HepG2 (cell line): ENCODE data around the gene CLK4. TPM values are rescaled to one million over a fixed set of nuclear protein-coding genes. Genes with fewer than 3 reads are reported as not detected.

Source experiments
- ATF1 ChIP-seq: IDR thresholded peaks from 2 replicates; pipeline ENCODE4 v1.6.1; 2016; ENCODE audit warnings: mild to moderate bottlenecking, control low read depth
- CREM ChIP-seq, 2 experiments: sonication (generic) in 1 of 2; formaldehyde crosslinking in 1 of 2; IDR thresholded peaks; 2 replicates each; pipeline versions ENCODE4 v1.4.0 to v1.6.1; 2016 to 2020; ENCODE audit warnings: antibody characterized with exemption in 1 of 2, mild to moderate bottlenecking in 1 of 2, missing genetic modification reagents in 1 of 2
- ETV6 ChIP-seq: sonication (generic); formaldehyde crosslinking; conservative IDR thresholded peaks from 2 replicates; pipeline ENCODE4 v1.4.0; 2020; ENCODE audit warnings: missing genetic modification reagents
- HBP1 ChIP-seq: IDR thresholded peaks from 2 replicates; pipeline ENCODE4 v1.6.1; 2016; ENCODE audit warnings: low read depth, control low read depth
- KDM5B ChIP-seq: sonication (generic); formaldehyde crosslinking; IDR thresholded peaks from 2 replicates; pipeline ENCODE4 v1.4.0; 2020; ENCODE audit warnings: missing genetic modification reagents, mild to moderate bottlenecking, borderline replicate concordance
- NRL ChIP-seq: sonication (generic); formaldehyde crosslinking; IDR thresholded peaks from 2 replicates; pipeline ENCODE4 v1.5.0; 2020; ENCODE audit warnings: missing genetic modification reagents, mild to moderate bottlenecking, moderate library complexity, borderline replicate concordance
- SCMH1 ChIP-seq: sonication (generic); formaldehyde crosslinking; IDR thresholded peaks from 2 replicates; pipeline ENCODE4 v1.9.0; 2021; ENCODE audit warnings: missing genetic modification reagents, mild to moderate bottlenecking, borderline replicate concordance
- ZBTB39 ChIP-seq: sonication (generic); formaldehyde crosslinking; IDR thresholded peaks from 2 replicates; pipeline ENCODE4 v1.5.0; 2020; ENCODE audit warnings: missing genetic modification reagents
- ZFP37 ChIP-seq: sonication (generic); formaldehyde crosslinking; IDR thresholded peaks from 2 replicates; pipeline ENCODE4 v1.4.0; 2020; ENCODE audit warnings: missing genetic modification reagents, borderline replicate concordance
- ZNF207 ChIP-seq: fragments of 450-650 bp; IDR thresholded peaks from 2 replicates; pipeline ENCODE4 v1.6.1; 2016; ENCODE audit warnings: antibody characterized with exemption, borderline replicate concordance
- ZNF292 ChIP-seq: sonication (generic); formaldehyde crosslinking; IDR thresholded peaks from 2 replicates; pipeline ENCODE4 v1.8.1; 2022; ENCODE audit warnings: mild to moderate bottlenecking, low read depth, missing genetic modification reagents, borderline replicate concordance
- ZNF350 ChIP-seq: sonication (generic); formaldehyde crosslinking; IDR thresholded peaks from 2 replicates; pipeline ENCODE4 v1.4.0; 2020; ENCODE audit warnings: mild to moderate bottlenecking, low read depth, missing genetic modification reagents, borderline replicate concordance
- ZNF431 ChIP-seq: sonication (generic); formaldehyde crosslinking; IDR thresholded peaks from 2 replicates; pipeline ENCODE4 v1.9.0; 2022; ENCODE audit warnings: missing genetic modification reagents, low read depth, mild to moderate bottlenecking, borderline replicate concordance
- ZNF782 ChIP-seq: sonication (generic); formaldehyde crosslinking; IDR thresholded peaks from 2 replicates; pipeline ENCODE4 v1.4.0; 2020; ENCODE audit warnings: missing genetic modification reagents, mild to moderate bottlenecking, borderline replicate concordance
- ZNF841 ChIP-seq: sonication (generic); formaldehyde crosslinking; IDR thresholded peaks from 2 replicates; pipeline ENCODE4 v1.8.1; 2023; ENCODE audit warnings: missing genetic modification reagents, borderline replicate concordance
- ZUFSP ChIP-seq: sonication (generic); formaldehyde crosslinking; IDR thresholded peaks from 2 replicates; pipeline ENCODE4 v1.9.0; 2021; ENCODE audit warnings: missing genetic modification reagents, mild to moderate bottlenecking, borderline replicate concordance
- polyA plus RNA-seq, 8 experiments: library from polyadenylated mRNA; depleted of rRNA in 3 of 8; stranded (reverse) in 7 of 8; unstranded in 1 of 8; fragments of >200 nt; fragmentation: Illumina TruSeq in 4 of 8; extraction: Trizol in 4 of 8; gene quantifications; 2 replicates each; pipeline versions ENCODE4 v1.2.1 to v1.2.3, GENCODE V29; 2011 to 2016; ENCODE audit warnings: low read depth in 4 of 8, missing spikeins in 1 of 8, mixed read lengths in 1 of 8; ENCODE audit not compliant: insufficient read depth in 1 of 8
- total RNA-seq, 5 experiments: library from RNA; depleted of rRNA; stranded (reverse); fragments of >200 nt; fragmentation: Illumina TruSeq; extraction: Trizol; gene quantifications; 2 replicates each; pipeline ENCODE4 v1.2.3, GENCODE V29; 2016; ENCODE audit warnings: low read depth in 1 of 5
- TF ChIP-seq, protein P1 (sequence below): sonication (generic); formaldehyde crosslinking; IDR thresholded peaks from 2 replicates; pipeline ENCODE4 v1.9.0; 2021; ENCODE audit warnings: missing genetic modification reagents, mild to moderate bottlenecking, borderline replicate concordance
- TF ChIP-seq, protein P2 (sequence below): sonication (generic); formaldehyde crosslinking; IDR thresholded peaks from 2 replicates; pipeline ENCODE4 v1.5.1; 2020; ENCODE audit warnings: missing genetic modification reagents, mild to moderate bottlenecking, borderline replicate concordance

CLK4 gene
- total and polyA plus RNA-seq, 2 of the 13 experiments (the other 11 are each of a cell fraction or from before 2014, with no cell fraction given), result 17.7 to 18.4 TPM

DNA sequence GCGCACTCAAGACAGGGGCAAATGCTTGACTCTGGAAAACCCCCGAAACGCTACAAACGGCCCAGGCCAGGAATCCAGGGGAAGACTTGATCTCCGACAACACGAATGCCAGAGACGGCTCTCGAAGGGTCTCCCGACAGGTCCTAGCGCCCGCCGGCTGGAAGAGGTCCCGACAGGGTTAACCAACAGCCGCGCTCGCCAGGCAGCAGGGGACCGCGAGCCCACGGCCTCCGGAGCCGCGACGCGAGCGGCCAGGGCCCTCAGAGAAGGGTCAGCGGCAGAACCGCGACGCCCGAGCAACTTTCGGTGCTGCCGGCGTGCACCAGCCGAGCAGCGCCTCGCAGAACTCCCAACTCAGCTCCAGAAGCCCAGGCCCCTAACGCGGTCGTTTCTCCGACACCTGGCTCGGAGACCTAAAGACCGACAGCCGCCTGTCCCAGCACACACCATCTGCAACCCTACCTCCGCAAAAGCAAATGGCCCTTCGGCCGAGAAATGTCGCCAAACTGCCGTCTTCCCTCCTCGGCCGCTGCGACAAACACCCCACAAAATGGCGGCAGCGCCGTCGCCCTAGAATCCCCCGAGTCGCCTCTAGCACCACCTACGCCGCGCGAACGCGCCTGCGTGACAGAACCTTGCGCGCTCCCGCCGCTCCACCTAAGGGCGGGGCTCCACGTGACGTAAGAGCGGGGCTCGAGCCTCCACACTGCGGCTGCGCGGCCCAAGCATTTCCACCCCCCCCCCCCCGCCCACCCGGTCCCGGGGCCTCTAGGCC lies at the start of gene CLK4 (continued):
- no peak for TF ChIP-seq ZNF841 (CRISPR knock-in tag)
- TF ChIP-seq ZBTB39 (CRISPR knock-in tag), result peak; percentile 85; the same call in 1 of the 2 replicates
- peak; percentile 82 for TF ChIP-seq ZNF350
- TF ChIP-seq NRL (CRISPR knock-in tag), result peak; percentile 23; the same call in 1 of the 2 replicates
- TF ChIP-seq ZNF782 (CRISPR knock-in tag), result no peak; the same call in 1 of the 2 replicates
- TF ChIP-seq CREM (IDR thresholded peaks at IDR 0.05), result no peak; the same call in 1 of the 2 replicates
- TF ChIP-seq CREM (CRISPR knock-in tag; IDR thresholded peaks at IDR 0.05), result no peak
- no peak for TF ChIP-seq SCMH1 (CRISPR knock-in tag)
- no peak for TF ChIP-seq ZNF207
- TF ChIP-seq, protein P1, sequence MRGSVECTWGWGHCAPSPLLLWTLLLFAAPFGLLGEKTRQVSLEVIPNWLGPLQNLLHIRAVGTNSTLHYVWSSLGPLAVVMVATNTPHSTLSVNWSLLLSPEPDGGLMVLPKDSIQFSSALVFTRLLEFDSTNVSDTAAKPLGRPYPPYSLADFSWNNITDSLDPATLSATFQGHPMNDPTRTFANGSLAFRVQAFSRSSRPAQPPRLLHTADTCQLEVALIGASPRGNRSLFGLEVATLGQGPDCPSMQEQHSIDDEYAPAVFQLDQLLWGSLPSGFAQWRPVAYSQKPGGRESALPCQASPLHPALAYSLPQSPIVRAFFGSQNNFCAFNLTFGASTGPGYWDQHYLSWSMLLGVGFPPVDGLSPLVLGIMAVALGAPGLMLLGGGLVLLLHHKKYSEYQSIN (CRISPR knock-in tag), result no peak
- TF ChIP-seq, protein P2, sequence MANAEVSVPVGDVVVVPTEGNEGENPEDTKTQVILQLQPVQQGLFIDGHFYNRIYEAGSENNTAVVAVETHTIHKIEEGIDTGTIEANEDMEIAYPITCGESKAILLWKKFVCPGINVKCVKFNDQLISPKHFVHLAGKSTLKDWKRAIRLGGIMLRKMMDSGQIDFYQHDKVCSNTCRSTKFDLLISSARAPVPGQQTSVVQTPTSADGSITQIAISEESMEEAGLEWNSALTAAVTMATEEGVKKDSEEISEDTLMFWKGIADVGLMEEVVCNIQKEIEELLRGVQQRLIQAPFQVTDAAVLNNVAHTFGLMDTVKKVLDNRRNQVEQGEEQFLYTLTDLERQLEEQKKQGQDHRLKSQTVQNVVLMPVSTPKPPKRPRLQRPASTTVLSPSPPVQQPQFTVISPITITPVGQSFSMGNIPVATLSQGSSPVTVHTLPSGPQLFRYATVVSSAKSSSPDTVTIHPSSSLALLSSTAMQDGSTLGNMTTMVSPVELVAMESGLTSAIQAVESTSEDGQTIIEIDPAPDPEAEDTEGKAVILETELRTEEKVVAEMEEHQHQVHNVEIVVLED (CRISPR knock-in tag), result peak; percentile 51; the same call in 1 of the 2 replicates
- TF ChIP-seq ZUFSP (CRISPR knock-in tag), result no peak
- peak; percentile 87; the same call in 1 of the 2 replicates for TF ChIP-seq KDM5B
- no peak for TF ChIP-seq ATF1 (CRISPR knock-in tag)
- TF ChIP-seq ETV6 (CRISPR knock-in tag), result peak; percentile 45; the same call in 1 of the 2 replicates
- TF ChIP-seq ZNF292 (CRISPR knock-in tag), result peak; percentile 69
- TF ChIP-seq ZNF431, result peak; percentile 30; the same call in 1 of the 2 replicates
- TF ChIP-seq ZFP37, result no peak
- TF ChIP-seq HBP1 (CRISPR knock-in tag), result no peak
